ENCODE results near the gene TEX53.

Gene TEX53

GRCh38 chr9:114621561-114621960 is 36.0 kb downstream of the TEX53 start:
- TF ChIP-seq ZFX (IDR thresholded peaks at IDR 0.05) (no peak), CTCF (conservative IDR thresholded peaks at IDR 0.05) (no peak)
- H3K27ac ChIP-seq: peak overlapping the region; percentile 33

- H3K27ac ChIP-seq: peak overlapping the region; percentile 98
- no peak for TF ChIP-seq ZFX (IDR thresholded peaks at IDR 0.05)
- no peak for TF ChIP-seq CTCF (conservative IDR thresholded peaks at IDR 0.05)
These were observed 38.3 kb downstream of the TEX53 start for GRCh38 chr9:114619191-114619761.

GRCh38 chr9:114616684-114617520 is 40.7 kb downstream of the TEX53 start:
- TF ChIP-seq CTCF (conservative IDR thresholded peaks at IDR 0.05) (no peak), ZFX (IDR thresholded peaks at IDR 0.05) (peak; percentile 25; the same call in 1 of the 2 replicates)
- H3K27ac ChIP-seq: peak overlapping the region; percentile 98

- H3K27ac ChIP-seq: peak overlapping the region; percentile 98
- no peak for TF ChIP-seq ZFX (IDR thresholded peaks at IDR 0.05)
- TF ChIP-seq CTCF (conservative IDR thresholded peaks at IDR 0.05): no peak
These were observed 43.2 kb downstream of the TEX53 start for GRCh38 chr9:114614373-114614772.

GRCh38 chr9:114613919-114614318 is 43.7 kb downstream of the TEX53 start:
- no peak for TF ChIP-seq CTCF (conservative IDR thresholded peaks at IDR 0.05)
- no peak for TF ChIP-seq ZFX (IDR thresholded peaks at IDR 0.05)
- peak overlapping the region; percentile 98 for H3K27ac ChIP-seq

GRCh38 chr9:114613087-114613486 is 44.5 kb downstream of the TEX53 start:
- TF ChIP-seq ZFX (IDR thresholded peaks at IDR 0.05) (no peak), CTCF (conservative IDR thresholded peaks at IDR 0.05) (no peak)
- H3K27ac ChIP-seq: peak overlapping the region; percentile 98

- TF ChIP-seq ZFX (IDR thresholded peaks at IDR 0.05) (no peak), CTCF (conservative IDR thresholded peaks at IDR 0.05) (no peak)
- peak overlapping the region; percentile 98 for H3K27ac ChIP-seq
These were observed 45.2 kb downstream of the TEX53 start for GRCh38 chr9:114612272-114612923.

Data from C4-2B (cell line).